Chondrocyte (in vitro differentiated cells): ENCODE results near the gene ITIH2. TPM values are rescaled to one million over a fixed set of nuclear protein-coding genes. Genes with fewer than 3 reads are reported as not detected.
"Not testable (repeated sequence)": the region's sequence is repeated elsewhere in the genome, so short reads cannot be mapped to it uniquely, and the experiment has no call there.

Experiments
- DNase-seq: peaks from one replicate; pipeline ENCODE4 v3.0.0; 2021; ENCODE audit warnings: mixed read lengths, low spot score
- H3K27ac Mint-ChIP-seq: one replicate; pipeline ENCODE4 v1.8.0; 2021; ENCODE audit warnings: mild to moderate bottlenecking, moderate library complexity, mixed read lengths; ENCODE audit not compliant: unreplicated experiment
- H3K27me3 Mint-ChIP-seq: 2 replicates; pipeline ENCODE4 v1.8.0; 2021; ENCODE audit warnings: low read depth, mixed read lengths
- H3K36me3 Mint-ChIP-seq: 2 replicates; pipeline ENCODE4 v1.8.0; 2021; ENCODE audit warnings: low read depth, mixed read lengths
- H3K4me1 Mint-ChIP-seq: 2 replicates; pipeline ENCODE4 v1.8.0; 2021; ENCODE audit warnings: low read depth, mild to moderate bottlenecking, mixed read lengths
- H3K4me3 Mint-ChIP-seq: one replicate; pipeline ENCODE4 v1.8.0; 2021; ENCODE audit warnings: mild to moderate bottlenecking, moderate library complexity, mixed read lengths; ENCODE audit not compliant: unreplicated experiment
- H3K9me3 Mint-ChIP-seq: 2 replicates; pipeline ENCODE4 v1.8.0; 2021; ENCODE audit warnings: low read depth, mixed read lengths
- CTCF ChIP-seq: fragments of 200-600 bp; sonication (generic); IDR thresholded peaks from 2 replicates; pipeline ENCODE4 v1.5.0; 2021; ENCODE audit warnings: antibody characterized with exemption, mild to moderate bottlenecking, moderate library complexity
- long read RNA-seq: library from polyadenylated mRNA; stranded (forward); transcript quantifications from one replicate; pipeline ENCODE4 v2.0.0, GENCODE V29; 2021
- total RNA-seq: library from RNA; stranded (reverse); gene quantifications from 3 replicates; pipeline ENCODE4 v1.2.1, GENCODE V29; 2021

The ITIH2 gene
- 0.87 TPM in 1 of 3 replicates, not detected in the others for total RNA-seq
- long read RNA-seq: 0 reads

- DNase-seq: no peak
- H3K4me1 Mint-ChIP-seq: peaks cover 6% of the 10 kb centered on the region
These were observed at the start of gene ITIH2 for GRCh38 chr10:7703140-7703539. ITIH2 (plus strand) TSS chr10:7703316; CDS start chr10:7703435, 119 bp downstream.

GRCh38 chr10:7657079-7657478 lies 46.0 kb upstream of the ITIH2 start:
- not testable (repeated sequence) for H3K36me3 Mint-ChIP-seq, H3K27ac Mint-ChIP-seq, H3K9me3 Mint-ChIP-seq, H3K4me1 Mint-ChIP-seq, H3K4me3 Mint-ChIP-seq, DNase-seq
- H3K27me3 Mint-ChIP-seq: peaks cover 22% of the 10 kb centered on the region

More at GRCh38 chr10:7703140-7703539, at the start of gene ITIH2:
- Mint-ChIP-seq H3K27me3 (peaks cover 22% of the 10 kb centered on the region), H3K4me3 (no peak within 1 kb of the TSS), H3K9me3 (no peaks in the 10 kb centered on the region), H3K36me3 (no peaks in the 10 kb centered on the region), H3K27ac (no peak within 1 kb of the TSS)
- TF ChIP-seq CTCF: no peak

GRCh38 chr10:7657552-7657951 lies 45.6 kb upstream of the ITIH2 start:
- H3K9me3 Mint-ChIP-seq: no peaks in the 10 kb centered on the region
- H3K4me3 Mint-ChIP-seq: no peak overlapping the region
- H3K36me3 Mint-ChIP-seq: no peaks in the 10 kb centered on the region
- TF ChIP-seq CTCF: no peak
- no peak overlapping the region for H3K27ac Mint-ChIP-seq
- H3K27me3 Mint-ChIP-seq: peaks cover 25% of the 10 kb centered on the region
- no peak for DNase-seq
- peaks cover 8% of the 10 kb centered on the region for H3K4me1 Mint-ChIP-seq

- DNase-seq: no peak
- H3K9me3 Mint-ChIP-seq: no peaks in the 10 kb centered on the region
- peaks cover 8% of the 10 kb centered on the region for H3K4me1 Mint-ChIP-seq
- no peak overlapping the region for H3K4me3 Mint-ChIP-seq
- peaks cover 26% of the 10 kb centered on the region for H3K27me3 Mint-ChIP-seq
- TF ChIP-seq CTCF: no peak
- no peak overlapping the region for H3K27ac Mint-ChIP-seq
- no peaks in the 10 kb centered on the region for H3K36me3 Mint-ChIP-seq
These were observed 43.6 kb upstream of the ITIH2 start for GRCh38 chr10:7659560-7659959.

GRCh38 chr10:7662522-7662921 lies 40.6 kb upstream of the ITIH2 start:
- Mint-ChIP-seq H3K27me3 (peaks cover 34% of the 10 kb centered on the region), H3K9me3 (no peaks in the 10 kb centered on the region), H3K4me3 (no peak overlapping the region), H3K36me3 (no peaks in the 10 kb centered on the region), H3K4me1 (peaks cover 22% of the 10 kb centered on the region), H3K27ac (no peak overlapping the region)
- no peak for DNase-seq
- no peak for TF ChIP-seq CTCF

- Mint-ChIP-seq H3K4me1 (peaks cover 22% of the 10 kb centered on the region), H3K27me3 (peaks cover 36% of the 10 kb centered on the region)
- no peak for TF ChIP-seq CTCF
These were observed 38.4 kb upstream of the ITIH2 start for GRCh38 chr10:7664707-7665106.

More at GRCh38 chr10:7664707-7665106, 38.4 kb upstream of the ITIH2 start:
- Mint-ChIP-seq H3K9me3 (no peaks in the 10 kb centered on the region), H3K27ac (no peak overlapping the region), H3K36me3 (peaks cover 2% of the 10 kb centered on the region), H3K4me3 (no peak overlapping the region)
- no peak for DNase-seq
